ENCODE results near the gene MAP4.
"Not testable (repeated sequence)": the region's sequence is repeated elsewhere in the genome, so short reads cannot be mapped to it uniquely, and the experiment has no call there.

Gene MAP4

GRCh38 chr3:47841786-47842349 lies 174.3 kb downstream of the MAP4 start:
- no peak for DNase-seq

GRCh38 chr3:47838503-47838902 lies 177.7 kb downstream of the MAP4 start:
- DNase-seq, result no peak

- no peak for DNase-seq
Measured at GRCh38 chr3:47836986-47837385, 179.2 kb downstream of the MAP4 start.

- not testable (repeated sequence) for DNase-seq
Measured at GRCh38 chr3:47829482-47829881, 186.7 kb downstream of the MAP4 start.

- DNase-seq, result no peak
Measured at GRCh38 chr3:47825590-47825989, 190.6 kb downstream of the MAP4 start.

- peak; percentile 89 for DNase-seq
Measured at GRCh38 chr3:47824541-47825473, 191.4 kb downstream of the MAP4 start.

- DNase-seq, result no peak
Measured at GRCh38 chr3:47817609-47818008, 198.6 kb downstream of the MAP4 start.

GRCh38 chr3:47813551-47814177 lies 202.6 kb downstream of the MAP4 start:
- no peak for DNase-seq

GRCh38 chr3:47804577-47804976 lies 211.6 kb downstream of the MAP4 start:
- DNase-seq, result no peak

- no peak for DNase-seq
Measured at GRCh38 chr3:47803480-47804025, 212.7 kb downstream of the MAP4 start.

- peak; percentile 94 for DNase-seq
Measured at GRCh38 chr3:47802734-47803479, 213.3 kb downstream of the MAP4 start, which contains the start of gene DHX30. DHX30 (plus strand) TSS chr3:47803138; CDS start chr3:47810684, 7,546 bp downstream.

All from activated CD8-positive, alpha-beta memory T cell treated with anti-CD3 and anti-CD28 coated beads, Interleukin-2, amount 50 U/mL, for 48 hours (primary cell).